ENCODE measurements around the gene SORBS1. TPM values are rescaled to one million over a fixed set of nuclear protein-coding genes. Genes with fewer than 3 reads are reported as not detected.

The SORBS1 gene
- total RNA-seq, 1 experiment from 2014 or later: 0.56 TPM

- Histone ChIP-seq H3K9me3 (ENCODE audit: low read depth, low read length, poor library complexity, severe bottlenecking) (no peaks in the 10 kb centered on the region), H3K4me3 (ENCODE audit: low read depth, low read length, poor library complexity, severe bottlenecking) (no peak overlapping the region), H3K4me1 (ENCODE audit: insufficient read depth, low read length, poor library complexity, severe bottlenecking) (no peaks in the 10 kb centered on the region), H3K27ac (ENCODE audit: low read depth, low read length, poor library complexity, severe bottlenecking) (no peak overlapping the region), H3K36me3 (ENCODE audit: insufficient read depth, low read length, poor library complexity, severe bottlenecking) (no peaks in the 10 kb centered on the region), H3K27me3 (replicated peaks; ENCODE audit: insufficient read depth, low read depth, low read length, poor library complexity) (peaks cover 33% of the 10 kb centered on the region)
- intact Hi-C loops (cut with micrococcal nuclease; ENCODE audit: unreplicated experiment): no loop called here
- ChIA-PET POLR2A (ENCODE audit: low non-redundant PET) (interaction anchor here (0.6 kb wide), 1 partner anchor 94 kb away, joined by 3 read pairs; no protein-coding TSS in a partner anchor), CTCF (no interaction called here)
- BruUV-seq (replicated peaks): no TSS peak
- TF ChIP-seq EZH2 (IDR thresholded peaks at IDR 0.05; ENCODE audit: borderline replicate concordance, low read depth, low read length, poor library complexity, severe bottlenecking) (no peak), CTCF (conservative IDR thresholded peaks at IDR 0.05; ENCODE audit: low read depth, low read length) (no peak)
- DNase-seq (ENCODE audit: low spot score): no peak
Measured at GRCh38 chr10:95504246-95504691, 56.9 kb downstream of the SORBS1 start.

GRCh38 chr10:95503526-95503925 lies 57.6 kb downstream of the SORBS1 start:
- TF ChIP-seq CTCF (conservative IDR thresholded peaks at IDR 0.05; ENCODE audit: low read depth, low read length) (no peak), EZH2 (IDR thresholded peaks at IDR 0.05; ENCODE audit: borderline replicate concordance, low read depth, low read length, poor library complexity, severe bottlenecking) (no peak)
- CTCF ChIA-PET: no interaction called here
- Histone ChIP-seq H3K27ac (ENCODE audit: low read depth, low read length, poor library complexity, severe bottlenecking) (no peak overlapping the region), H3K27me3 (replicated peaks; ENCODE audit: insufficient read depth, low read depth, low read length, poor library complexity) (peaks cover 26% of the 10 kb centered on the region), H3K4me1 (ENCODE audit: insufficient read depth, low read length, poor library complexity, severe bottlenecking) (no peaks in the 10 kb centered on the region), H3K4me3 (ENCODE audit: low read depth, low read length, poor library complexity, severe bottlenecking) (no peak overlapping the region), H3K36me3 (ENCODE audit: insufficient read depth, low read length, poor library complexity, severe bottlenecking) (no peaks in the 10 kb centered on the region), H3K9me3 (ENCODE audit: low read depth, low read length, poor library complexity, severe bottlenecking) (no peaks in the 10 kb centered on the region)
- intact Hi-C loops (cut with micrococcal nuclease; ENCODE audit: unreplicated experiment): no loop called here
- no peak for DNase-seq (ENCODE audit: low spot score)
- POLR2A ChIA-PET (ENCODE audit: low non-redundant PET): interaction anchor here (0.6 kb wide), 1 partner anchor 95 kb away, joined by 3 read pairs; no protein-coding TSS in a partner anchor
- no TSS peak for BruUV-seq (replicated peaks)

- TF ChIP-seq EZH2 (IDR thresholded peaks at IDR 0.05; ENCODE audit: borderline replicate concordance, low read depth, low read length, poor library complexity, severe bottlenecking) (no peak), CTCF (conservative IDR thresholded peaks at IDR 0.05; ENCODE audit: low read depth, low read length) (no peak)
- Histone ChIP-seq H3K4me3 (ENCODE audit: low read depth, low read length, poor library complexity, severe bottlenecking) (no peak overlapping the region), H3K27ac (ENCODE audit: low read depth, low read length, poor library complexity, severe bottlenecking) (no peak overlapping the region), H3K9me3 (ENCODE audit: low read depth, low read length, poor library complexity, severe bottlenecking) (no peaks in the 10 kb centered on the region), H3K4me1 (ENCODE audit: insufficient read depth, low read length, poor library complexity, severe bottlenecking) (no peaks in the 10 kb centered on the region), H3K36me3 (ENCODE audit: insufficient read depth, low read length, poor library complexity, severe bottlenecking) (no peaks in the 10 kb centered on the region), H3K27me3 (replicated peaks; ENCODE audit: insufficient read depth, low read depth, low read length, poor library complexity) (peaks cover 22% of the 10 kb centered on the region)
- no TSS peak for BruUV-seq (replicated peaks)
- intact Hi-C loops (cut with micrococcal nuclease; ENCODE audit: unreplicated experiment): no loop called here
- DNase-seq (ENCODE audit: low spot score): no peak
- POLR2A ChIA-PET (ENCODE audit: low non-redundant PET): no interaction called here
- CTCF ChIA-PET: no interaction called here
Measured at GRCh38 chr10:95503001-95503400, 58.2 kb downstream of the SORBS1 start.

Measured in A673 (cell line).